Measurements from ENCODE around the gene FAM110C. TPM values are rescaled to one million over a fixed set of nuclear protein-coding genes. Genes with fewer than 3 reads are reported as not detected.
"Not testable (repeated sequence)": the region's sequence is repeated elsewhere in the genome, so short reads cannot be mapped to it uniquely, and the experiment has no call there.

FAM110C gene
- total RNA-seq, 1 experiment from 2014 or later: 3.9 TPM

GRCh38 chr2:26891-27290 is 19.4 kb downstream of the FAM110C start:
- Mint-ChIP-seq H3K36me3 (ENCODE audit: insufficient read depth, unreplicated experiment) (no peaks in the 10 kb centered on the region), H3K27ac (ENCODE audit: unreplicated experiment) (no peak overlapping the region), H3K4me1 (ENCODE audit: low read depth, unreplicated experiment) (no peaks in the 10 kb centered on the region), H3K4me3 (ENCODE audit: unreplicated experiment) (no peak overlapping the region), H3K27me3 (ENCODE audit: insufficient read depth, unreplicated experiment) (peaks cover 13% of the 10 kb centered on the region), H3K9me3 (ENCODE audit: unreplicated experiment) (peaks cover 6% of the 10 kb centered on the region)
- no peaks in the 10 kb centered on the region for H3K36me3 ChIP-seq (ENCODE audit: control insufficient read depth, insufficient read depth, low read length)
- no TSS peak for BruUV-seq (replicated peaks)
- ChIA-PET CTCF (no interaction called here), POLR2A (no interaction called here)
- no peaks in the 10 kb centered on the region for H3K4me1 ChIP-seq
- no peaks in the 10 kb centered on the region for H3K9me3 ChIP-seq
- TF ChIP-seq CTCF (IDR thresholded peaks at IDR 0.05; ENCODE audit: insufficient read depth in 1 of 2, low read depth in 1 of 2, low read length in 1 of 2, severe bottlenecking in 1 of 2, unreplicated experiment in 1 of 2): no peak
- intact Hi-C loops (cut with micrococcal nuclease; ENCODE audit: unreplicated experiment): no loop called here
- H3K27me3 ChIP-seq (replicated peaks; ENCODE audit: control insufficient read depth, insufficient read depth, low read length): no peaks in the 10 kb centered on the region
- no peak overlapping the region for H3K4me3 ChIP-seq (ENCODE audit: low read depth, low read length)
- DNase-seq: no peak

- Histone ChIP-seq H3K4me1 (no peaks in the 10 kb centered on the region), H3K9me3 (no peaks in the 10 kb centered on the region), H3K4me3 (ENCODE audit: low read depth, low read length) (no peak overlapping the region), H3K36me3 (ENCODE audit: control insufficient read depth, insufficient read depth, low read length) (no peaks in the 10 kb centered on the region), H3K27me3 (replicated peaks; ENCODE audit: control insufficient read depth, insufficient read depth, low read length) (no peaks in the 10 kb centered on the region)
- BruUV-seq (replicated peaks): no TSS peak
- ChIA-PET CTCF (no interaction called here), POLR2A (no interaction called here)
- no peaks in the 10 kb centered on the region for H3K4me1 Mint-ChIP-seq (ENCODE audit: low read depth, unreplicated experiment)
- no peak overlapping the region for H3K27ac Mint-ChIP-seq (ENCODE audit: unreplicated experiment)
- H3K36me3 Mint-ChIP-seq (ENCODE audit: insufficient read depth, unreplicated experiment): no peaks in the 10 kb centered on the region
- TF ChIP-seq CTCF (IDR thresholded peaks at IDR 0.05; ENCODE audit: insufficient read depth in 1 of 2, low read depth in 1 of 2, low read length in 1 of 2, severe bottlenecking in 1 of 2, unreplicated experiment in 1 of 2): no peak
- H3K4me3 Mint-ChIP-seq (ENCODE audit: unreplicated experiment): no peak overlapping the region
- intact Hi-C loops (cut with micrococcal nuclease; ENCODE audit: unreplicated experiment): no loop called here
- DNase-seq: no peak
- peaks cover 6% of the 10 kb centered on the region for H3K9me3 Mint-ChIP-seq (ENCODE audit: unreplicated experiment)
- peaks cover 16% of the 10 kb centered on the region for H3K27me3 Mint-ChIP-seq (ENCODE audit: insufficient read depth, unreplicated experiment)
Measured at GRCh38 chr2:25543-25942, 20.8 kb downstream of the FAM110C start.

- H3K4me3 ChIP-seq (ENCODE audit: low read depth, low read length); H3K9me3 Mint-ChIP-seq (ENCODE audit: unreplicated experiment); H3K4me1 ChIP-seq; H3K36me3 ChIP-seq (ENCODE audit: control insufficient read depth, insufficient read depth, low read length); H3K36me3 Mint-ChIP-seq (ENCODE audit: insufficient read depth, unreplicated experiment); POLR2A ChIA-PET; H3K4me3 Mint-ChIP-seq (ENCODE audit: unreplicated experiment); H3K4me1 Mint-ChIP-seq (ENCODE audit: low read depth, unreplicated experiment); BruUV-seq (replicated peaks); H3K27ac Mint-ChIP-seq (ENCODE audit: unreplicated experiment); DNase-seq; H3K27me3 ChIP-seq (replicated peaks; ENCODE audit: control insufficient read depth, insufficient read depth, low read length); H3K9me3 ChIP-seq; CTCF ChIA-PET; intact Hi-C loops (cut with micrococcal nuclease; ENCODE audit: unreplicated experiment): not testable (repeated sequence)
- H3K27me3 Mint-ChIP-seq (ENCODE audit: insufficient read depth, unreplicated experiment): peaks cover 16% of the 10 kb centered on the region
Measured at GRCh38 chr2:24591-24990, 21.7 kb downstream of the FAM110C start.

- Histone ChIP-seq H3K9me3 (no peaks in the 10 kb centered on the region), H3K4me3 (ENCODE audit: low read depth, low read length) (no peak overlapping the region), H3K36me3 (ENCODE audit: control insufficient read depth, insufficient read depth, low read length) (no peaks in the 10 kb centered on the region), H3K27me3 (replicated peaks; ENCODE audit: control insufficient read depth, insufficient read depth, low read length) (no peaks in the 10 kb centered on the region), H3K4me1 (no peaks in the 10 kb centered on the region)
- Mint-ChIP-seq H3K4me1 (ENCODE audit: low read depth, unreplicated experiment) (no peaks in the 10 kb centered on the region), H3K9me3 (ENCODE audit: unreplicated experiment) (peaks cover 5% of the 10 kb centered on the region), H3K36me3 (ENCODE audit: insufficient read depth, unreplicated experiment) (no peaks in the 10 kb centered on the region), H3K27ac (ENCODE audit: unreplicated experiment) (no peak overlapping the region), H3K27me3 (ENCODE audit: insufficient read depth, unreplicated experiment) (peaks cover 15% of the 10 kb centered on the region), H3K4me3 (ENCODE audit: unreplicated experiment) (no peak overlapping the region)
- ChIA-PET CTCF (no interaction called here), POLR2A (no interaction called here)
- no peak for TF ChIP-seq CTCF (IDR thresholded peaks at IDR 0.05; ENCODE audit: insufficient read depth in 1 of 2, low read depth in 1 of 2, low read length in 1 of 2, severe bottlenecking in 1 of 2, unreplicated experiment in 1 of 2)
- intact Hi-C loops (cut with micrococcal nuclease; ENCODE audit: unreplicated experiment): no loop called here
- no peak for DNase-seq
- no TSS peak for BruUV-seq (replicated peaks)
Measured at GRCh38 chr2:24107-24506, 22.2 kb downstream of the FAM110C start.

All from Caco-2 (cell line).